Kidney tubule cell (primary cell): ENCODE results near the gene DHX32.
"Not testable (repeated sequence)": the region's sequence is repeated elsewhere in the genome, so short reads cannot be mapped to it uniquely, and the experiment has no call there.

Experiments used
- DNase-seq: peaks from one replicate; pipeline ENCODE4 v3.0.0-alpha.2; 2018; ENCODE audit warnings: low spot score

DHX32 gene

DNA sequence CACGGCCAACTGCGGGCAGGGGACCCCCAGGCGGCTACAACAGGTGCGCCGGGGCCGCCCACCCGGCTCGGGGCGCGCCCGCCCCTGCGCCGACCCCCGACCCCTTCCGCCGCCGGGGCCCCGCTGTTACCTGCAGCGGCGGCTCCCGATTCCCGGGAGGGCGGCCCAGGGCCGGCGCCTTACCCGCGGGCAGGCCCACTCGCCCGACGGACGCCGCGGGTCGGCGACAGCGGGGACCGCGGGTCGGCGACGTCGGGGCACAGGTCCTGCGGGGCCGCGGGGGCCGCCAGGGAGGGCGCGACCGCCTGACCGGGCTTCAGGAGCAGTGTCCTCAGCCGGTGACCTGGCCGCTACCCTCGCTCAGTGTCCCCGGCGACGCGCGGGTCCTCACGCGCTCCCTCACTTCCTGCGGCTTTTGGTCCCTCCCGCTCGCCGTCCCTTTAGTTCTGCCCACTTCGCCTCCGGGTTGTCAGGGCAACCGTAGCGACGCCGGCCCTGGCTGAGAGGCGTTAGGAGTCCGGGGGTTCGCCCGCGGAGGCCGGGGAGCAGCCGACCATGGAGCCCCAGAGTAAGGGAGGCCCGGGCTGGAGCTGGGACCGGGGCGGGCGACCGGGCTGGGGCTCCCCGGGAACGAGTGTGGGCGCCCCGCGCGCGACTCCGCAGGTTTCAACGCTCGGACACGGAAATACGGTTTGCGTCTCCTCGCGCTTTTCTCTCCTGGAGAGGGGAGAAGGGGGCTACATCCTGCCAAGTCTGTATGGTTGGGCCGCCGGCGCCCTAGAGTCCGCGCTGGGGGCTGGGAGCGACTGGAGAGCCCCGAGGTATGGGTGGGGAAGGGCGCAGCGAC, 15.2 kb upstream of the DHX32 start, which contains the start of gene FANK1:
TSS of gene FANK1 (plus strand) at position 477 of the 847 bp plus-strand sequence. CDS start at position 556, 79 bp downstream.
- DNase-seq = peak; percentile 91

GRCh38 chr10:125895130-125896087, 14.3 kb upstream of the DHX32 start:
- peak; percentile 66 for DNase-seq

GRCh38 chr10:125894176-125894575, 13.1 kb upstream of the DHX32 start:
- DNase-seq = not testable (repeated sequence)

- peak; percentile 61 for DNase-seq
Measured at GRCh38 chr10:125892402-125892801, 11.3 kb upstream of the DHX32 start.

DNA sequence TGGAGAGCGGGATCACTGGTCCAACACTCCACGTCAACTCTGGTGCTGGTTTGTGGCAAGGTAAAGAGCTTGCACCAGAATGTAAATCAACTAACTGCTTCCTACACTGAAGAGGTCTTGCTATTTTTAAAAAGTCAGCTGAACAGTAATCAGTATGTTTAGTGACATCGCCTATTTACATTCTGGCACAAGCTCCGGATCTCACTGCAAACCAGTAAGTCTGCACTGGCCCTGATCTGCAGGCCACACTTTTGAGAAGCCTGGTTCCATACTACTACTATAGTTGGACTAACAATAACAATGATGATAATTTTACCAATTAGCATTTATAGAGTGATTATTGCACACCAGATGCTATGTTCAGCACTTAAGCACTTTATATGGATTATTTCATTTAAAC, 8.3 kb upstream of the DHX32 start:
- DNase-seq = not testable (repeated sequence)

- no peak for DNase-seq
Measured at GRCh38 chr10:125886914-125887512, 5.9 kb upstream of the DHX32 start.

GRCh38 chr10:125883211-125883610, 2.1 kb upstream of the DHX32 start:
- DNase-seq = peak; percentile 47

- DNase-seq = peak; percentile 51
Measured at GRCh38 chr10:125882596-125882995, 1.5 kb upstream of the DHX32 start.

DNA sequence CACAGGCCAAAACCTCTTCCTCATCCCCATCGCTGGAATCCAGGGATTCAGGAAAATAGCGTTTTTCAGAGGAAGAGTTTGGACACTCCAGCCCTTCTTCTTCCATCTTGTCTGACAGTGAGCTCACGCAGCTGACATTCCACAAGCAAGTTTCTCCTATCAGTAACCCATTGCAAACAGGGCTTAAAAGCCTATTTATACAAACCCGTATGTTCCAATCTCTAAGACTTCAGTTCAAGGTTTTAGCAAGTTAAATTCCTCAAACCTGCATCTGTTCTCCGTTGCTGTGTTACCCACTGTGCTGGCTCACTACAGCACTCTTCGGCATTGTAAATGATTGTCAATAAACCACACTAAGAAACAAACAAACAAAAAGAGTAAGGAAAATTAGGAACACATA, 373 bp downstream of the DHX32 start:
- no peak for DNase-seq

- peak; percentile 90 for DNase-seq
Measured at GRCh38 chr10:125878957-125879835, 1.9 kb downstream of the DHX32 start.

DNA sequence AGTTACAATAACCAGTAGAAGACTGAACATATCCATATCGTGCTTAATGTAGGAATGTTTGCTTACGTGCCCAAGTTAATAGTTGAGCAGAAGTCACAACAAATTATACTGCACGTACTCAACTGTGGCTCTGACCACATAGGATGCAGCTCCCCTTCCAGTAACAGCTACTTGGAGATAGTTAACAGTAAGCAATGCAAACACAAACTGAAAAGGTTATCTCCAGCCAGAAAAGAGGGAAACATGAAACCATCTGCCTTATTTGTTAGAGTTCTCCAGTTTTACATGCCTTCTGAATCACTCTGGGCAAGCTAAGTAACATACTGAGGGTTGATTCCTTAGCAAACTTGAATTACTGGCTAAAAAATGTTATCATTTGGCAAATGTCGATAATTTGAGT, 9.8 kb downstream of the DHX32 start:
- no peak for DNase-seq

DNA sequence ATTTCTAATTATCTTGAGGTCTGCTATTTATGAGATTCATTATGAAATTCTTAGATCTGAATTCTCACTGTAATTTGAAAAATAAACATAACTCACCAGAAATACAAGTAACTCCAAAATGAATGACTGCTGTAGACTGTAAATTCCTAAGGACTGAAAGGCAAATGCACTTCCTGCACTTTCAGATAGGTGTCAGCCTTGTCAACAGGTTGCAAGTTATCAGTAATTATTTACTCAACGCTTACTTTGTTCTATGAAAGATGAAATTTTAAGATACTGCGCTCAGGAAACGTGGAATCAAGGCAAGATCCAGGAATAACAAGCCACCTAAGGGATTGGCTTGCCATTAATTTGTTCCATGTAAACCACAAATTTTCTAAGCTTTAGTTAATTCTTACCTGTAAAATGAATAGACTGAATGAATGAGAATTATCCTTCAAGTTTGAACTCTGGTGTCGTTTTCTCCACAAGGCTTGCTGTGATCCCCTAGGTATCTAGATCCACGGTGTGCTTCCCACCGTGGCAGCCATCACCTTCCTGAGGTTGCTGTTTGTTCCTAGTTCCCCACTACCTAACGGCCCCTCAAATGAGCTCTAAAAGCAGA, 12.6 kb downstream of the DHX32 start:
- peak; percentile 59 for DNase-seq

DNA sequence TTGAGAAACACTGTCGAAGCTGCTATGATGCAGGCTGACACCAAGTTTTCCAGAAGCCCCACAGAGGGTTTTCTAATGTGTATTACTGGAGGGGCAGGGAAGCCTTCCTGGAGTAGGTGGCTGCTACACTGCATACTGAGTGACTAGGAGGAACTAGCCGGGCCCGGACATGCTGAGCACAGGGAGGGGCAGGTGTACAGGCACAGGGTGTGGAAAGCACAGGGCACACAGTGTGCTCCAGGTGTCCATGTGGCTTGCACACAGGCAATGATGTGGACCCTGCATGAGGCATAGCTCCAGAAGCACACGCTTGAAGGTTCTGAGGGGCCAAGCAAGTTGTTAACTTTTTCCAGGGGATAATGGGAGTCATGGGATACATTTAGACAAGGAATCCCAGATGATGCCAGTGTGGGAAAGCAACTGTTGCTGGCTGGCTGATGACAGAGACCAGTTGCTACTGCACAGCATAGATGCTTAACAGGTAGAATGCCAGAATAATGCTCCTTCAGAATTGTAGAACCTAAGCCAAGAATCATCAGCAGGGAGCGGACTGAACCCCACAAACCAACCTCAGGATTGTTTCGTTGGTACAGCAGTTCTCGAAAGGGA, 14.6 kb downstream of the DHX32 start:
- DNase-seq = no peak

DNA sequence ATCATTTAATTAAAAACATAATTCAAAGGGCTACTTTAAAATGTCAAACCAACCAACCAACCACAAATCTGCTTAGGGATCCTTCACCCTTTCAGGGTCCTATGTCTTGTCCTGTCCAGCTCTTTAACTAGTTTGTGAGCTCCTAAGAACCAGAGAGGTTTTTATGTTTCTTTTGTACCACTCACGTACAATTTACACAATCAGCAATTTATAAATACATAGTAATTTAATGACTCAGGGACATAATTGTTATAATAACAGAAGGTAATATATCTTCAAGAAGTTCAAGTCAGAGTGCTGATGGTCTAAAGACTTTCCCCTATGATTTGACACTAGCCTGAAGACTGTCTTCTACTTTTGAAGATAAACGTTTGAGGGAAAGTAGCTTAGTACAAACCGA, 16.0 kb downstream of the DHX32 start:
- no peak for DNase-seq

DNA sequence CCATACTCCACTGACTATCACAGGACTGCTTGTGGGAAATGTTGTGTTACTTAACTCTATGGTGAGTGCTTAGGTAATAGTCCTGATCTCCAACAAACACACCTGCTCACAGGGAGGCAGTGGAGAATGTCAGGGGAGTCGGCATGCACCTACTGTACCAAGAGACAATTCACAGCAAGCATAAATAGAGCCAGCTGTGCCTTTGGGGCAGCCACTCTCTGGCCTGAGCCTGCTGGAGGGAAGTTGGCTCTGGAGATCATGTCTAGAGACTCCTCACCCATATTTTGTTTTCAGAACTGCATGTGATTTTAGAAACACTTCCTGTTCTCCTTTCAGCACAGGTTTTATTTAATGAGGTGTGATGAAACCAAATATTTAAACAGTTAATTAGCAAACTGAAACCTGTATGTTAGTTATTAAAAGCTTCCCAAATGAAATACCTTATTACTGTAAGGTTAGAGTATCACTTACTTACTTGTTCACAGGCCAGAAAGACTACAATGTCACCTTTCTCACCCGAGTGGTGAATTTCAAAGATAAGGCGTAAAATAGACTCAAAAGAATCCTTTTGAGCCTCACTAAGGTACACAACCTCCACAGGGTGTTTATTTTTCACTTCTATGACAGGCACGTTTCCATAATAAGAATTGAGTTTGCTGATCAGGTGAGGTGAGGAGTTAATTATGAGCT, 21.8 kb downstream of the DHX32 start:
- DNase-seq = no peak

GRCh38 chr10:125857185-125857760, 23.8 kb downstream of the DHX32 start:
- DNase-seq = no peak

DNA sequence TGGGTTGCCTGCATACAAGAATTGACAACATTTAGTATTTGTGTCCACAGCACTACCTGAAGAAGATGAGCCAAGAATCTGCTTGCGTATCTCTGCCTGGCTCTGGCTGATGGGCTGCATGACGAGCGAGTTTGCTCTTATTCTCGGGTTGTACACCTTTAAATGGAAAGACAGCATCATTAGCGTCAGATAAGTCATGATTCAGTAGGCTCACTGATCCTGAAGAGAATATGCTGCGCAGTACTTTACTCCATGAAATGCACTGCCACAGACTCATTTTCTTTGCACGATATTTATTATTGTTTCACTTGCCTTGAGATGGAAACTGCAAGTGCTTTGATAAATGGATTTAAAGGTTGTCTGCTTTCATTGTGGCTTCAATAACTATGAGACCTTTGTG, 28.6 kb downstream of the DHX32 start:
- DNase-seq = no peak

DNA sequence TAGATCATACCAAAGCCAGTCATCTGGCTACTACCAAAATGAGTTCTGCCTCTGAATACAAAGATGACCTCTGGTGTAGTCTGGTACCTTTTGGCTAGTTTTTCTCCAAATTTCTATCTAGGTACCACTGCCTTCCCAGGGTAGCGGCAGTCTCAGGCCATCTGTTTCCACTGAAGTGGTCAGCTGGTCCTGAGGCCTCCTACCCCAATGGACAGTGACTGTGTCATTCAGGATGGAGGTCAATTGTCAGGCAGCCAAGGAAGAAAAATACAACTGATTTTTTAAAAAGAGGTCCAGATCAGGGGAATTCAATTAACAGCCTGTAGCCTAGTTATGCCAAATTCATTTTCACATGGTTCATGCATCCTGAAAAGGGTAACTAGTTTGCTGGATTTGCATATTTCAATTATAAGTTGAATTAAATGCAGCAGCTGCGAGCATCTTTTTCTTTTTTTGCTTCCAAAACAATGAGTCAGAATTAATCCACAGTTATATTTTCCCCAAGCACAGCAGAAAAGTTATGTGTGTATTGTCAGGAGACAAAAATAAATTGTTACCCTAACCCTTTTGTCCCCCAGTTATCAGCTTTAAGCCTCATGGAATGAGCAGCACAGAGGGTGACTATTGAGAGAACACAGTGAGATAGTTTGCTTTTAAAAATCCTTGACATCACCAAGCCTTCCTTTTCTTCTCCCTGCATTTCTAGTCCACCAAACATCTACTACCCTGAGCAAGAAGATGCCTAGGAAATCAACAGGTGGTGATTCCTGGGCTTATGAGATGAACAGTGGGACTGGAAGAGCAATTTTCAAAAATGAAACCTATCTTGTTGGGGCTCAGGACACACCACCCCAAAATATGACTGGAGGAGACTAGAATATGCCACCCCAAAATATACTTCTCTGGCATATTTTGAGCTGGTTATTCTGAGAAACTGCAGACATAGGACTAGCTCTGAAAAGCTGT, 30.0 kb downstream of the DHX32 start:
- no peak for DNase-seq
